HG02678 (cell line): ENCODE data around the gene ROBO1.

ENCODE experiments used
- ATAC-seq: cut with Tn5 transposase; IDR thresholded peaks from one replicate; pipeline ENCODE4 v1.9.1; 2021; ENCODE audit warnings: mild to moderate bottlenecking, moderate library complexity; ENCODE audit not compliant: unreplicated experiment

ROBO1 gene

GRCh38 chr3:78823434-78823833 lies 944.4 kb downstream of the ROBO1 start:
- no peak for ATAC-seq

- no peak for ATAC-seq
Measured at GRCh38 chr3:78822726-78823125, 945.1 kb downstream of the ROBO1 start.

GRCh38 chr3:78820542-78820941 lies 947.3 kb downstream of the ROBO1 start:
- no peak for ATAC-seq

GRCh38 chr3:78818161-78818985 lies 949.4 kb downstream of the ROBO1 start:
- no peak for ATAC-seq

GRCh38 chr3:78814893-78815562 lies 952.8 kb downstream of the ROBO1 start:
- no peak for ATAC-seq

GRCh38 chr3:78812166-78812565 lies 955.6 kb downstream of the ROBO1 start:
- no peak for ATAC-seq

GRCh38 chr3:78809966-78810365 lies 957.8 kb downstream of the ROBO1 start:
- no peak for ATAC-seq

- no peak for ATAC-seq
Measured at GRCh38 chr3:78804251-78805037, 963.4 kb downstream of the ROBO1 start.

- no peak for ATAC-seq
Measured at GRCh38 chr3:78802562-78802930, 965.3 kb downstream of the ROBO1 start.

GRCh38 chr3:78801926-78802561 lies 965.8 kb downstream of the ROBO1 start:
- ATAC-seq = no peak

- ATAC-seq = no peak
Measured at GRCh38 chr3:78799681-78800080, 968.1 kb downstream of the ROBO1 start.

GRCh38 chr3:78798266-78798832 lies 969.4 kb downstream of the ROBO1 start:
- no peak for ATAC-seq

- no peak for ATAC-seq
Measured at GRCh38 chr3:78794431-78794830, 973.4 kb downstream of the ROBO1 start.

GRCh38 chr3:78792733-78793132 lies 975.1 kb downstream of the ROBO1 start:
- no peak for ATAC-seq

GRCh38 chr3:78792212-78792611 lies 975.6 kb downstream of the ROBO1 start:
- no peak for ATAC-seq

GRCh38 chr3:78791753-78792152 lies 976.0 kb downstream of the ROBO1 start:
- ATAC-seq = no peak

GRCh38 chr3:78788839-78789238 lies 979.0 kb downstream of the ROBO1 start:
- no peak for ATAC-seq

GRCh38 chr3:78785004-78785403 lies 982.8 kb downstream of the ROBO1 start:
- no peak for ATAC-seq

- ATAC-seq = no peak
Measured at GRCh38 chr3:78781351-78781750, 986.4 kb downstream of the ROBO1 start.

- ATAC-seq = no peak
Measured at GRCh38 chr3:78765671-78766485, 1001.9 kb downstream of the ROBO1 start.
